ENCODE results near the gene PTGES.

- TF ChIP-seq, protein P1, sequence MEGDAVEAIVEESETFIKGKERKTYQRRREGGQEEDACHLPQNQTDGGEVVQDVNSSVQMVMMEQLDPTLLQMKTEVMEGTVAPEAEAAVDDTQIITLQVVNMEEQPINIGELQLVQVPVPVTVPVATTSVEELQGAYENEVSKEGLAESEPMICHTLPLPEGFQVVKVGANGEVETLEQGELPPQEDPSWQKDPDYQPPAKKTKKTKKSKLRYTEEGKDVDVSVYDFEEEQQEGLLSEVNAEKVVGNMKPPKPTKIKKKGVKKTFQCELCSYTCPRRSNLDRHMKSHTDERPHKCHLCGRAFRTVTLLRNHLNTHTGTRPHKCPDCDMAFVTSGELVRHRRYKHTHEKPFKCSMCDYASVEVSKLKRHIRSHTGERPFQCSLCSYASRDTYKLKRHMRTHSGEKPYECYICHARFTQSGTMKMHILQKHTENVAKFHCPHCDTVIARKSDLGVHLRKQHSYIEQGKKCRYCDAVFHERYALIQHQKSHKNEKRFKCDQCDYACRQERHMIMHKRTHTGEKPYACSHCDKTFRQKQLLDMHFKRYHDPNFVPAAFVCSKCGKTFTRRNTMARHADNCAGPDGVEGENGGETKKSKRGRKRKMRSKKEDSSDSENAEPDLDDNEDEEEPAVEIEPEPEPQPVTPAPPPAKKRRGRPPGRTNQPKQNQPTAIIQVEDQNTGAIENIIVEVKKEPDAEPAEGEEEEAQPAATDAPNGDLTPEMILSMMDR (IDR thresholded peaks at IDR 0.05; ENCODE audit: low read depth, low read length) = no peak
- no peak for TF ChIP-seq MYC (IDR thresholded peaks at IDR 0.05; ENCODE audit: low read depth, low read length)
- TF ChIP-seq POLR2A (IDR thresholded peaks at IDR 0.05; ENCODE audit: extremely low read depth, insufficient read length) = no peak
- TF ChIP-seq, protein P2, sequence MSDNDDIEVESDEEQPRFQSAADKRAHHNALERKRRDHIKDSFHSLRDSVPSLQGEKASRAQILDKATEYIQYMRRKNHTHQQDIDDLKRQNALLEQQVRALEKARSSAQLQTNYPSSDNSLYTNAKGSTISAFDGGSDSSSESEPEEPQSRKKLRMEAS (IDR thresholded peaks at IDR 0.05; ENCODE audit: low read depth, low read length) = no peak
These were observed 25.6 kb upstream of the PTGES start for GRCh38 chr9:129778469-129778868.
